H9 (cell line): ENCODE data around the gene LMNTD2. TPM values are rescaled to one million over a fixed set of nuclear protein-coding genes. Genes with fewer than 3 reads are reported as not detected.
A peak's percentile ranks its signal among the peaks of the same experiment; 100 is the strongest.

Experiments
- DNase-seq: peaks from one replicate; pipeline ENCODE4 v3.0.0-alpha.2; 2017
- H2AFZ ChIP-seq: one replicate; pipeline ENCODE4 v1.6.1; 2013; ENCODE audit warnings: mild to moderate bottlenecking, low read length, control low read depth, moderate library complexity
- H2AK5ac ChIP-seq: 2 replicates; pipeline ENCODE4 v1.6.1; 2013; ENCODE audit warnings: low read length, control low read depth, mixed read lengths; ENCODE audit not compliant: insufficient read length
- H2BK120ac ChIP-seq: one replicate; pipeline ENCODE4 v1.6.1; 2013; ENCODE audit warnings: low read depth, mild to moderate bottlenecking, low read length, control low read depth, inconsistent platforms; ENCODE audit not compliant: poor library complexity, severe bottlenecking
- H2BK12ac ChIP-seq: 2 replicates; pipeline ENCODE4 v1.6.1; 2013; ENCODE audit warnings: low read length, control low read depth, mixed read lengths, low read depth; ENCODE audit not compliant: insufficient read length
- H2BK15ac ChIP-seq: 2 replicates; pipeline ENCODE4 v1.6.1; 2013; ENCODE audit warnings: low read depth, low read length, control low read depth
- H2BK20ac ChIP-seq: one replicate; pipeline ENCODE4 v1.6.1; 2013; ENCODE audit warnings: low read depth, mild to moderate bottlenecking, low read length, control low read depth, inconsistent platforms; ENCODE audit not compliant: poor library complexity, severe bottlenecking
- H2BK5ac ChIP-seq: 2 replicates; pipeline ENCODE4 v1.6.1; 2013; ENCODE audit warnings: low read length, control low read depth, mixed read lengths; ENCODE audit not compliant: insufficient read length
- H3K14ac ChIP-seq: 2 replicates; pipeline ENCODE4 v1.6.1; 2013; ENCODE audit warnings: low read length, control low read depth; ENCODE audit not compliant: insufficient read depth
- H3K18ac ChIP-seq: 2 replicates; pipeline ENCODE4 v1.6.1; 2013; ENCODE audit warnings: low read depth, mild to moderate bottlenecking, mixed read lengths, low read length, control low read depth; ENCODE audit not compliant: insufficient read length
- H3K23ac ChIP-seq: 2 replicates; pipeline ENCODE4 v1.6.1; 2013; ENCODE audit warnings: low read length, control low read depth, mixed read lengths, low read depth; ENCODE audit not compliant: insufficient read length
- H3K23me2 ChIP-seq: 2 replicates; pipeline ENCODE4 v1.6.1; 2013; ENCODE audit warnings: low read depth, mild to moderate bottlenecking, mixed read lengths, low read length, control low read depth; ENCODE audit not compliant: insufficient read length, poor library complexity, severe bottlenecking
- H3K27ac ChIP-seq: 2 replicates; pipeline ENCODE4 v1.5.1; 2013; ENCODE audit warnings: low read length, control low read depth, mixed read lengths, low read depth; ENCODE audit not compliant: insufficient read length
- H3K27me3 ChIP-seq: 2 replicates; pipeline ENCODE4 v1.6.1; 2013; ENCODE audit warnings: low read length, control low read depth, inconsistent platforms; ENCODE audit not compliant: insufficient read depth
- H3K4ac ChIP-seq: 2 replicates; pipeline ENCODE4 v1.6.1; 2013; ENCODE audit warnings: low read depth, mild to moderate bottlenecking, control low read depth, inconsistent platforms, low read length, moderate library complexity
- H3K4me1 ChIP-seq: 2 replicates; pipeline ENCODE4 v1.6.1; 2013; ENCODE audit warnings: low read length, control low read depth, inconsistent platforms; ENCODE audit not compliant: insufficient read depth
- H3K4me2 ChIP-seq: 2 replicates; pipeline ENCODE4 v1.6.1; 2013; ENCODE audit warnings: low read length, control low read depth, mixed read lengths; ENCODE audit not compliant: insufficient read length, insufficient read depth
- H3K56ac ChIP-seq: 2 replicates; pipeline ENCODE4 v1.6.1; 2013; ENCODE audit warnings: low read depth, mild to moderate bottlenecking, mixed read lengths, low read length, control low read depth; ENCODE audit not compliant: insufficient read length
- H3K79me1 ChIP-seq: 2 replicates; pipeline ENCODE4 v1.6.1; 2013; ENCODE audit warnings: low read depth, mild to moderate bottlenecking, moderate library complexity, low read length, control low read depth, inconsistent platforms; ENCODE audit not compliant: insufficient read depth, poor library complexity, severe bottlenecking
- H3K79me2 ChIP-seq: 2 replicates; pipeline ENCODE4 v1.6.1; 2013; ENCODE audit warnings: low read length, control low read depth, inconsistent platforms; ENCODE audit not compliant: insufficient read depth
- H3K9ac ChIP-seq: 2 replicates; pipeline ENCODE4 v1.6.1; 2013; ENCODE audit warnings: low read length, control low read depth, mixed read lengths; ENCODE audit not compliant: insufficient read length; ENCODE audit errors: extremely low read depth
- H3K9me3 ChIP-seq: one replicate; pipeline ENCODE4 v1.6.1; 2013; ENCODE audit warnings: low read depth, low read length, inconsistent platforms; ENCODE audit not compliant: control insufficient read depth
- H3T11ph ChIP-seq: one replicate; pipeline ENCODE4 v1.6.1; 2013; ENCODE audit warnings: mild to moderate bottlenecking, low read length, control low read depth, inconsistent platforms
- H4K20me1 ChIP-seq: one replicate; pipeline ENCODE4 v1.6.1; 2013; ENCODE audit not compliant: control insufficient read depth, insufficient read length, insufficient read depth
- H4K5ac ChIP-seq: 2 replicates; pipeline ENCODE4 v1.6.1; 2013; ENCODE audit warnings: low read depth, mild to moderate bottlenecking, mixed read lengths, low read length, control low read depth; ENCODE audit not compliant: insufficient read length
- H4K8ac ChIP-seq: replicated peaks from 2 replicates; pipeline ENCODE4 v1.6.1; 2013; ENCODE audit warnings: low read length, control low read depth, mixed read lengths, low read depth; ENCODE audit not compliant: insufficient read length
- H4K91ac ChIP-seq: 2 replicates; pipeline ENCODE4 v1.6.1; 2013; ENCODE audit warnings: low read depth, mild to moderate bottlenecking, moderate library complexity, mixed read lengths, low read length, control low read depth; ENCODE audit not compliant: insufficient read length
- H3K27ac Mint-ChIP-seq, 3 experiments: 2 replicates in 2 of 3; 3 replicates in 1 of 3; pipeline ENCODE4 v1.8.0; 2020 to 2021; ENCODE audit warnings: mixed read lengths in 3 of 3, mild to moderate bottlenecking in 1 of 3, moderate library complexity in 1 of 3
- H3K27me3 Mint-ChIP-seq: 2 replicates; pipeline ENCODE4 v1.8.0; 2021; ENCODE audit warnings: low read depth, mild to moderate bottlenecking, moderate library complexity, mixed read lengths
- H3K36me3 Mint-ChIP-seq, 3 experiments: 2 replicates in 2 of 3; 3 replicates in 1 of 3; pipeline ENCODE4 v1.8.0; 2020 to 2021; ENCODE audit warnings: low read depth in 3 of 3, mixed read lengths in 3 of 3; ENCODE audit not compliant: insufficient read depth in 1 of 3
- H3K4me1 Mint-ChIP-seq, 2 experiments: 2 replicates each; pipeline ENCODE4 v1.8.0; 2020; ENCODE audit warnings: mixed read lengths in 2 of 2
- H3K4me3 Mint-ChIP-seq, 2 experiments: 2 replicates in 1 of 2; 3 replicates in 1 of 2; pipeline ENCODE4 v1.8.0; 2020 to 2021; ENCODE audit warnings: mild to moderate bottlenecking in 2 of 2, mixed read lengths in 2 of 2, moderate library complexity in 1 of 2
- H3K9me3 Mint-ChIP-seq, 2 experiments: 2 replicates in 1 of 2; 3 replicates in 1 of 2; pipeline ENCODE4 v1.8.0; 2020; ENCODE audit warnings: mild to moderate bottlenecking in 2 of 2, mixed read lengths in 2 of 2, moderate library complexity in 1 of 2
- WGBS: extraction: QIAGEN DNeasy Blood & Tissue Kit; methylation state at CpG from one replicate; pipeline ENCODE4 v1.1.7; 2013; ENCODE audit warnings: missing lambda C conversion rate, low lambda C conversion rate, mixed read lengths; ENCODE audit not compliant: insufficient read length; ENCODE audit errors: extremely low coverage; 5-methylcytosine and 5-hydroxymethylcytosine counted together
- total RNA-seq: library from RNA; stranded (reverse); gene quantifications from 2 replicates; pipeline ENCODE4 v1.2.1, GENCODE V29; 2021
- TF ChIP-seq, protein P1 (sequence below): fragments of 200-600 bp; sonication (generic); conservative IDR thresholded peaks from 3 replicates; pipeline ENCODE4 v1.8.0; 2021; ENCODE audit warnings: antibody characterized with exemption, mild to moderate bottlenecking

The LMNTD2 gene
- total RNA-seq, 1 experiment from 2014 or later = 4.7 TPM

GRCh38 chr11:587978-588380 is 27.4 kb upstream of the LMNTD2 start:
- no peaks in the 10 kb centered on the region for H3K9me3 Mint-ChIP-seq
- H3K27me3 ChIP-seq = no peaks in the 10 kb centered on the region
- H3K56ac ChIP-seq = no peak overlapping the region
- DNase-seq = no peak
- H3K27ac ChIP-seq = no peak overlapping the region
- no peak overlapping the region for H3K4me2 ChIP-seq
- no peaks in the 10 kb centered on the region; the same call in 1 of the 2 replicates for H3K79me2 ChIP-seq
- no peak overlapping the region for H3K23ac ChIP-seq
- no peak overlapping the region for H2BK20ac ChIP-seq
- no peak overlapping the region for H2AFZ ChIP-seq
- TF ChIP-seq, protein P1, sequence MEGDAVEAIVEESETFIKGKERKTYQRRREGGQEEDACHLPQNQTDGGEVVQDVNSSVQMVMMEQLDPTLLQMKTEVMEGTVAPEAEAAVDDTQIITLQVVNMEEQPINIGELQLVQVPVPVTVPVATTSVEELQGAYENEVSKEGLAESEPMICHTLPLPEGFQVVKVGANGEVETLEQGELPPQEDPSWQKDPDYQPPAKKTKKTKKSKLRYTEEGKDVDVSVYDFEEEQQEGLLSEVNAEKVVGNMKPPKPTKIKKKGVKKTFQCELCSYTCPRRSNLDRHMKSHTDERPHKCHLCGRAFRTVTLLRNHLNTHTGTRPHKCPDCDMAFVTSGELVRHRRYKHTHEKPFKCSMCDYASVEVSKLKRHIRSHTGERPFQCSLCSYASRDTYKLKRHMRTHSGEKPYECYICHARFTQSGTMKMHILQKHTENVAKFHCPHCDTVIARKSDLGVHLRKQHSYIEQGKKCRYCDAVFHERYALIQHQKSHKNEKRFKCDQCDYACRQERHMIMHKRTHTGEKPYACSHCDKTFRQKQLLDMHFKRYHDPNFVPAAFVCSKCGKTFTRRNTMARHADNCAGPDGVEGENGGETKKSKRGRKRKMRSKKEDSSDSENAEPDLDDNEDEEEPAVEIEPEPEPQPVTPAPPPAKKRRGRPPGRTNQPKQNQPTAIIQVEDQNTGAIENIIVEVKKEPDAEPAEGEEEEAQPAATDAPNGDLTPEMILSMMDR = no peak
- no peaks in the 10 kb centered on the region for H3K27me3 Mint-ChIP-seq
- no peak overlapping the region for H2BK120ac ChIP-seq
- H4K91ac ChIP-seq = no peak overlapping the region
- no peak overlapping the region for H2BK5ac ChIP-seq
- H2BK12ac ChIP-seq = no peak overlapping the region
- no peak overlapping the region for H3K18ac ChIP-seq
- peaks cover 3% of the 10 kb centered on the region for H4K20me1 ChIP-seq
- H3K27ac Mint-ChIP-seq = peak overlapping the region in 1 of 3 experiments; percentile 55; a peak in 2 of 7 replicates
- H3K4me1 Mint-ChIP-seq = no peaks in the 10 kb centered on the region
- H3K79me1 ChIP-seq = peaks cover 7% of the 10 kb centered on the region
- no peak overlapping the region for H3K4me3 Mint-ChIP-seq
- H2BK15ac ChIP-seq = no peak overlapping the region
- H3K36me3 Mint-ChIP-seq = peaks cover 45 to 82% (median 77%) of the 10 kb centered on the region in 3 experiments
- no peak overlapping the region for H4K8ac ChIP-seq
- H4K5ac ChIP-seq = no peak overlapping the region
- H3K9ac ChIP-seq = no peak overlapping the region
- no peak overlapping the region for H3K4ac ChIP-seq
- no peak overlapping the region for H2AK5ac ChIP-seq
- no peaks in the 10 kb centered on the region for H3K4me1 ChIP-seq
- H3K9me3 ChIP-seq = no peaks in the 10 kb centered on the region
- no CpG with 5 or more reads among the region's 6 CpGs for WGBS
- no peaks in the 10 kb centered on the region for H3K23me2 ChIP-seq
- H3T11ph ChIP-seq = no peak overlapping the region
- H3K14ac ChIP-seq = no peak overlapping the region
